Erythroblast (primary cell): ENCODE measurements around the gene LYSMD1.

Experiments used
- GATA1 ChIP-seq: IDR thresholded peaks from 2 replicates; pipeline ENCODE4 v1.6.1; 2011; ENCODE audit warnings: low read depth, mild to moderate bottlenecking, control low read depth, low read length, moderate library complexity
- POLR2A ChIP-seq: IDR thresholded peaks from 2 replicates; pipeline ENCODE4 v1.6.1; 2011; ENCODE audit warnings: mild to moderate bottlenecking, low read length

DNA sequence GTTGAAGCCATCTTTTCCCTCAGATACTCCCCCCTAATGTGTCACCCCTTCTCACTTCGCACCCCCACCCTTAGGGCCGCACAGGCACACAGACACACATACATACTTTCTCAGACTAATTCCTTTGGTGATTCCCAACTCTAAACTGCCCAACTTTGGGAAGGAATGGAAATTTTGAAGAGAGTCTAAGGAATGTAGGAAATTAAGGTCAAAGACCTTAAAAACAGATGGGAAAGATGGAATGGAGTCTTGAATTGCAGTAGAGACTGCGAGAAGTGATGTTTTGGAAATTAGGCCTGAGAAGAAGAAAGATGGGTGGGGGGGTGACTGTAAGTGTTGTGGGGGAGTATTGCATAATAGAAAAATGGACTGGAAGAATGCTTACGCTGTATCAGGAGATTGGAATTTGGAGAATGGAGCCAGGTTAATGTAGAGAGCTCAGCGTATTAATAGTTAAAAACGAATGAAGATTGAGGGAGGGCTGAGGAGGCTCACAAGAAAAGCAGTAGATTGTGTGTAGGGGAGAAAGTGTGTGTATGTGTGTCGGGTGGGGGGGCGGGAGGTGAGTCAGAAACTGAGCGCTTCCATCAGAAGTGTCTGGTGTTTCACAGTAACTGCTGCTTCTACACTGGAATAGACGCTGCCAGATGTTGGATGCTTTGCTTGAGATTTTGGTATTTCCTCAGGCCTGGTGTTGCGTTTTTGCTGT, 34.3 kb upstream of the LYSMD1 start:
- TF ChIP-seq POLR2A (no peak), GATA1 (no peak)
